Measurements from ENCODE around the gene GSG1L2.
"Not testable (repeated sequence)": the region's sequence is repeated elsewhere in the genome, so short reads cannot be mapped to it uniquely, and the experiment has no call there.

The GSG1L2 gene

GRCh38 chr17:9784544-9784943 lies 37.3 kb downstream of the GSG1L2 start:
- Mint-ChIP-seq H3K36me3 (no peaks in the 10 kb centered on the region), H3K27me3 (peaks cover 17% of the 10 kb centered on the region), H3K4me1 (no peaks in the 10 kb centered on the region), H3K27ac (no peak overlapping the region), H3K4me3 (no peak overlapping the region), H3K9me3 (no peaks in the 10 kb centered on the region)
- no peak for ATAC-seq

- H3K9me3 Mint-ChIP-seq, H3K27ac Mint-ChIP-seq, H3K4me3 Mint-ChIP-seq, H3K36me3 Mint-ChIP-seq, H3K4me1 Mint-ChIP-seq, ATAC-seq: not testable (repeated sequence)
- H3K27me3 Mint-ChIP-seq: peaks cover 17% of the 10 kb centered on the region
Measured at GRCh38 chr17:9783465-9783864, 38.4 kb downstream of the GSG1L2 start.

DNA sequence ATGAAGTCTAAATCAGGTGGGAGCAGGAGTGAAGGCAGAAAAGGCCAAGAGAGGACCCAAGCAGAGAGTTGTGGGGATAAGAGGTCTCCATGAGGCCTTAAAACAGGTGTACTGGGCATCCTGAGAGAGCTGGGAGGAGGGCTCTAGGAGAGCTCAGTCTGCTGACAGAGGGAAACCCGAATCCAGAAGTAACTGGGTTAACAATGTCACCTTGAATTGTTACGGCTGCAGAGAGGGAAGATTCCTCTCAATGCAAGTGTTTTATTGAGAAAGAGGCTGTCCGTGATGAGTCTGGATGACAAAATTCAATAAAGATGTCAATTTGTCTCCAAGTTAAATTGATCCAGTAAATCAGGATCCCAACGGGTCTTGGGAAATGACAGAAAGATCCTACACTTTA lies 38.8 kb downstream of the GSG1L2 start:
- Mint-ChIP-seq H3K27ac (no peak overlapping the region), H3K4me1 (no peaks in the 10 kb centered on the region), H3K4me3 (no peak overlapping the region), H3K36me3 (no peaks in the 10 kb centered on the region), H3K27me3 (peaks cover 17% of the 10 kb centered on the region), H3K9me3 (no peaks in the 10 kb centered on the region)
- no peak for ATAC-seq

DNA sequence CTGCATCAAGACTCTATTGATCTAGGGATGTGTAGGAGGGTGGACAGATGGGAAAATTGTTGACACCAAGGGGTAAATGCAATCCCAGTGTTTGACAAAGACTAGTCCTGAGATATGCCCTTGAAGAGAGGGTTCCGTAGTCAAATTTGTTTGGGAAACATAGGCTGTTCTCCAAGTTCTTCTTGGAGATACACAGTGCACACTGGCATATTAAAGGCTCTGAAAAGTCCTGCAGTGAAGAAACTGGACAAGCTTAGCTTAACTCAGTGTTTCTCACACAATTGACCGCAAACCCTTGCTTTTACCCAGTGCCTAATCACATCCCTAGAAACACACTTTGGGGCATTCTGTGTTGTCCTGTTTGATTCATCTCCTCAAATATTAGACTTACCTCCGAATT lies 41.3 kb downstream of the GSG1L2 start:
- H3K4me1 Mint-ChIP-seq: no peaks in the 10 kb centered on the region
- H3K9me3 Mint-ChIP-seq: no peaks in the 10 kb centered on the region
- no peak for ATAC-seq
- peaks cover 17% of the 10 kb centered on the region for H3K27me3 Mint-ChIP-seq
- H3K27ac Mint-ChIP-seq: no peak overlapping the region
- no peaks in the 10 kb centered on the region for H3K36me3 Mint-ChIP-seq
- H3K4me3 Mint-ChIP-seq: no peak overlapping the region

GRCh38 chr17:9776911-9777310 lies 45.0 kb downstream of the GSG1L2 start:
- H3K27ac Mint-ChIP-seq: no peak overlapping the region
- H3K36me3 Mint-ChIP-seq: no peaks in the 10 kb centered on the region
- H3K4me3 Mint-ChIP-seq: no peak overlapping the region

DNA sequence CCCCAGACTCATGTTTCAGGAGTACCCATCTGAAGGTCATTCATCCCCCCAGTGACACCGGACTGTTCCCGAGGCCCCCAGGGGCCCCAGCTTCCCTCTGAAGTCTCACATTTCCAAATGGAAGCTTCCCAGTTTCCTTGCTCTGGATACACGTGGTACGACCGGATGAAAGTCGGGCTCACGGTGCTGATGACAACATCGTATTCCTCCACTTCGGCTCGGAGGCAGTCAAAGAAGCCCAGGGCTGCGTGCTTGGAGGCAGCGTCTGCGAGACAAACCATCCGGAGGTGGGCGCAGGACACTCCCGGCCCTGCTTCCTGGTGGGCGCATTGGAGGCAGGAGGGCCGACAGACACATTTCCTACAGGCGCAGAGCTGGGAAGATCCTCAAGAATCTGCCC lies 49.2 kb downstream of the GSG1L2 start:
- H3K36me3 Mint-ChIP-seq: no peaks in the 10 kb centered on the region
- no peak overlapping the region for H3K4me3 Mint-ChIP-seq
- ATAC-seq: no peak
- no peaks in the 10 kb centered on the region for H3K4me1 Mint-ChIP-seq
- no peaks in the 10 kb centered on the region for H3K9me3 Mint-ChIP-seq
- H3K27me3 Mint-ChIP-seq: no peaks in the 10 kb centered on the region
- no peak overlapping the region for H3K27ac Mint-ChIP-seq

More at GRCh38 chr17:9776911-9777310, 45.0 kb downstream of the GSG1L2 start:
- ATAC-seq: no peak
- Mint-ChIP-seq H3K4me1 (no peaks in the 10 kb centered on the region), H3K9me3 (no peaks in the 10 kb centered on the region), H3K27me3 (peaks cover 2% of the 10 kb centered on the region)

DNA sequence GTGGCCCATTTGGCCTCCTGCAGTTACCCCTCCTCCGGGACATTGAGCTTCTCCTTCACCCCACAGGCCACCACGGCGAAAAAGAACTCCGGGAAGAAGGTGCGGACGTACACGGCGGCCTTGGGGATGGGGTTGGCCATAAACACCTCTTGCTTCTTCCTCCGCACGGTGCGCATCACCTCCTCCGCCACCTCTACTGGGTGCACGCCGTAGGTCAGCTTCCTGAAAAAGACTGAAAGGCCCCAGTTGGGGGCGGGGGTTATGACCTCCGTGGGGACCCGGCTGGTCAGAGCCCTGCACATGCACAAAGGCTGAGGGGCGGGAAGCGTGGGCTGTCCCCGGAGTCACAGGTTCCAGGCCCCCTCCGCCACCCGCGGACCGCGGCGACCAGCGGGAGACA lies 50.4 kb downstream of the GSG1L2 start:
- peaks cover 2% of the 10 kb centered on the region for H3K27me3 Mint-ChIP-seq
- peak; percentile 52 for ATAC-seq
- H3K9me3 Mint-ChIP-seq: no peaks in the 10 kb centered on the region
- no peaks in the 10 kb centered on the region for H3K4me1 Mint-ChIP-seq
- no peak overlapping the region for H3K27ac Mint-ChIP-seq
- no peaks in the 10 kb centered on the region for H3K36me3 Mint-ChIP-seq
- no peak overlapping the region for H3K4me3 Mint-ChIP-seq

- peaks cover 9% of the 10 kb centered on the region for H3K27me3 Mint-ChIP-seq
- no peaks in the 10 kb centered on the region for H3K4me1 Mint-ChIP-seq
- no peak overlapping the region for H3K27ac Mint-ChIP-seq
Measured at GRCh38 chr17:9769036-9769695, 52.7 kb downstream of the GSG1L2 start.

DNA sequence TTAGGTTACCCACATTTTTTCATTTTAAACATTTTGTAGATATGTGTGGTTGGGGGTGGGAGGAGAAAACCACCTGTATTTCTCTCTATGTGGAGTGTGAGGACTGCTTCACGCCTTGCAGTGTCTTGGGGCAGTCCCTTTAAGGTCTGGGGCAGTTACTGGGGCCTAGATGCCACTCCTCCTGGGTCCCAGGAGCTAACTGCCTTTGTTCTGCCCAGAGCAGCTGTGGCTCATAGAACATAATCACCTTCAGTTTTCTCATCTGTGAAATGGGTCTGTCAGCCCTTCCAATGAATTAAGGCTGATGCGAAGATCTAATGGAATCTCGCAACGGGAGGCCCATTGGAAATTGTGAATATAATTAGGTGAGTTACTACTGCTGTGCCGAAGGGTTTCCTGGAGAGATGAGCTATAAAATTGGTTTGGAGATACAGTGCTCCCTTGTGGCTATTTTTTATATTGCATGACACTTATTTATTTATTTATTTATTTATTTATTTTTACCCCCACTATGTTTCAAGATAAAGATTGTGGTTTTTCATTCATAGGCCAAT lies 53.4 kb downstream of the GSG1L2 start:
- Mint-ChIP-seq H3K27ac (no peak overlapping the region), H3K27me3 (peaks cover 9% of the 10 kb centered on the region), H3K36me3 (no peaks in the 10 kb centered on the region), H3K4me3 (no peak overlapping the region), H3K9me3 (no peaks in the 10 kb centered on the region), H3K4me1 (no peaks in the 10 kb centered on the region)
- no peak for ATAC-seq

More at GRCh38 chr17:9769036-9769695, 52.7 kb downstream of the GSG1L2 start:
- ATAC-seq: no peak
- H3K9me3 Mint-ChIP-seq: no peaks in the 10 kb centered on the region
- no peaks in the 10 kb centered on the region for H3K36me3 Mint-ChIP-seq
- H3K4me3 Mint-ChIP-seq: no peak overlapping the region

DNA sequence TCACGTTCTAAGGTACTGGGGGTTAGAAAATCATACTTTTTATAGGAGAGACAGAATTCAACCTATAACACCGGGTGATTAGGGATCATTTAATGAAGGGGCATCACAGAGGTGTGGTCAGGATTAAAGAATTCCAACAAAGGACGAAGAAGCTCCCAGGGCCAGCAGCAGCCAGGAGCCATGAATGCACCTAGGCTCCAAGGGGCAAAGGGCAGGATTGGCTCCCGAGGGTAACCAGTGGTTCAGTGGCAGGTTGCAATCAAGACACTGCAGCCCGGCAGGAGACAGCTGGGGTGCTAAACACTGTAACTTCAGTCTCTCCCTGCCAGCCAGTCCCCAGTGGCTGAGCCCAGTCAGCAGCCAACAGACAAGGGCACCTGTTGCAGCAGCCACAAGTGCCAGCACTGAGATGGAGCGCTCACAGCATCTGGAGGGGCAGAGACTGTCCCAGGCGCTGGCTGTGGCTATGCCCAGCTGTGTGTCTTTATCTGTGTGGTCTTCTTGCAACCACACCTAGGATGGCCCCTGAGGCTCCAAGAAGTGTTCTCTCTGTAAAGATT lies 54.4 kb downstream of the GSG1L2 start:
- ATAC-seq: no peak
- H3K36me3 Mint-ChIP-seq: no peaks in the 10 kb centered on the region
- no peak overlapping the region for H3K4me3 Mint-ChIP-seq
- no peaks in the 10 kb centered on the region for H3K4me1 Mint-ChIP-seq
- peaks cover 9% of the 10 kb centered on the region for H3K27me3 Mint-ChIP-seq
- H3K9me3 Mint-ChIP-seq: no peaks in the 10 kb centered on the region
- no peak overlapping the region for H3K27ac Mint-ChIP-seq

DNA sequence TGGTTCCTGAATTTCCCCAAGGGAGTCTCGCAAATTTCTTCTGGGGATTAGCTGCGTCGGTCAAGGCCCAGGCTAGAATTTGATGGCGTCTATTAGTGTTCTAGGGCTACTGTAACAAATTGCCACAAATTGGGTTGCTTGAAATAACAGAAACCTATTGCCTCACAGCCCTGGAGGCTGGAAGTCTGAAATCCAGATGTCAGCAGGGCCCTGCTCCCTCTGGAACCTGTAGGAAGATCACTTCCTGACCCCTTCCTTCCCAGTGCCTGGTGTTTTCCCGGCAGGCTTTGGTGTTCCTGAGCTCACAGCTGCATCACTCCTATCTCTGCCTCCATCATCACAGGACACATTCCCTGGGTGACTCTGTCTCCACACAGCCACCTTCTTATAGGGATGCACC lies 54.9 kb downstream of the GSG1L2 start:
- H3K4me1 Mint-ChIP-seq: no peaks in the 10 kb centered on the region
- no peak overlapping the region for H3K27ac Mint-ChIP-seq
- ATAC-seq: no peak
- H3K4me3 Mint-ChIP-seq: no peak overlapping the region
- H3K27me3 Mint-ChIP-seq: peaks cover 9% of the 10 kb centered on the region
- H3K9me3 Mint-ChIP-seq: no peaks in the 10 kb centered on the region
- no peaks in the 10 kb centered on the region for H3K36me3 Mint-ChIP-seq

DNA sequence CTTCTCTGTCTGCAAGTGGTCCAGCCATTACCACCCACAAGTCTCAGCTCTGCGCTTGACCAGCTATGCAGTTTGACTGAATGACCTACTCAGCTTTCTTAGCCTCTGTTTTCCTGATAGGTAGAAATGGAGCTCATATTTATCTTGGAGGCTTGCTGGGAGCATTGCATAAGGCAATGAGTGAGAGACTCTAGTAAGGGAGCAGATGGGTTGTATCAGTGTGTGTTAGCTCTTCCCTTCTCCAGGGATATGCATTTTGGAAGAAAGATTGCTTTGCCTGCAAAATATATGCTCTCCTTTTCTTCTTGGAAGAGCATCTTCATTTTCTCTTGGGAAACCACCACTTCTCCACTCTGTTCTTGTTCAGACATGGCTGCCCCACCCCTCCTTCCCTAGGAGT lies 56.6 kb downstream of the GSG1L2 start:
- H3K36me3 Mint-ChIP-seq: no peaks in the 10 kb centered on the region
- no peaks in the 10 kb centered on the region for H3K9me3 Mint-ChIP-seq
- ATAC-seq: no peak
- H3K4me3 Mint-ChIP-seq: no peak overlapping the region
- H3K4me1 Mint-ChIP-seq: no peaks in the 10 kb centered on the region
- no peak overlapping the region for H3K27ac Mint-ChIP-seq
- H3K27me3 Mint-ChIP-seq: peaks cover 9% of the 10 kb centered on the region

- ATAC-seq: no peak
- no peaks in the 10 kb centered on the region for H3K36me3 Mint-ChIP-seq
- peaks cover 13% of the 10 kb centered on the region for H3K27me3 Mint-ChIP-seq
- H3K9me3 Mint-ChIP-seq: no peaks in the 10 kb centered on the region
- H3K4me1 Mint-ChIP-seq: no peaks in the 10 kb centered on the region
- H3K4me3 Mint-ChIP-seq: no peak overlapping the region
- H3K27ac Mint-ChIP-seq: no peak overlapping the region
Measured at GRCh38 chr17:9763643-9764042, 58.2 kb downstream of the GSG1L2 start.

DNA sequence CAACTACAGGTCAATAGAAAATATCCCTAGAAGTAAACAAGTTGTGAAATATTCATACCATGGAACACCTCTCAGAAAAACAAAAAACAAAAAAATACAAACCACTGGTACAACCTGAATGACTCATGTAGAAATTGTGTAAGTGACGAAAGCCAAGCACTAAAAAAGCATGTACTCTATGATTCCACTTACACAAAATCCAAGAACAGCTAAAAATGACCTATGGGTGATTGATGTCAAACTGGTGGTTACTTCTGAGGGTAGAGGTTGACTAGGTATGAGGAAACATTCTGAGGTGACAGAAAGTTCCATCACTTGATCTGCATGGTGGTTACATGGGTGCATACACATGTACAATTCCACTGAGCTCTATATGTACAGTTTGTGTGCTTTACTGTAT lies 61.6 kb downstream of the GSG1L2 start:
- Mint-ChIP-seq H3K4me3 (no peak overlapping the region), H3K9me3 (no peaks in the 10 kb centered on the region), H3K4me1 (no peaks in the 10 kb centered on the region), H3K36me3 (no peaks in the 10 kb centered on the region), H3K27ac (no peak overlapping the region), H3K27me3 (peaks cover 13% of the 10 kb centered on the region)
- ATAC-seq: no peak

DNA sequence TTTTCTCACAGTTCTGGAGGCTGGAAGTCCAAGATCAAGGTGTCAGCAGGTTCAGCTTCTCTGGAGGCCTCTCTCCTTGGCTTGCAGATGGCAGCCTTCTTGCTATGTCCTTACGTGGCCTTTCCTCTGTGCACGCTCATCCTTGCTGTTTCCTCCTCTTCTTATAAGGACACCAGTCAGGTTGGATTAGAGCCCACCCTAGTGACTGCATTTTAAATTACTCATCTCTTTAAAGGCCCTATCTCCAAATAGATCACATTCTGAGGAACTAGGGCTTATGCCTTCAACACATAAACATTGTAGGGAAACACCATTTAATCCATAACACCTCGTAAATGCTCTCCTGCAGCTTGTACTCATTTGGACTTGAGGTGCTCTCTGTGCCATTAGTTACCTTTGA lies 66.8 kb downstream of the GSG1L2 start:
- no peaks in the 10 kb centered on the region for H3K4me1 Mint-ChIP-seq
- H3K9me3 Mint-ChIP-seq: peaks cover 3% of the 10 kb centered on the region
- H3K27me3 Mint-ChIP-seq: peaks cover 39% of the 10 kb centered on the region
- no peak for ATAC-seq
- no peaks in the 10 kb centered on the region for H3K36me3 Mint-ChIP-seq
- H3K27ac Mint-ChIP-seq: no peak overlapping the region
- H3K4me3 Mint-ChIP-seq: no peak overlapping the region
